ENCODE data around the gene SLC34A1. TPM values are rescaled to one million over a fixed set of nuclear protein-coding genes. Genes with fewer than 3 reads are reported as not detected.

SLC34A1 gene, protein sequence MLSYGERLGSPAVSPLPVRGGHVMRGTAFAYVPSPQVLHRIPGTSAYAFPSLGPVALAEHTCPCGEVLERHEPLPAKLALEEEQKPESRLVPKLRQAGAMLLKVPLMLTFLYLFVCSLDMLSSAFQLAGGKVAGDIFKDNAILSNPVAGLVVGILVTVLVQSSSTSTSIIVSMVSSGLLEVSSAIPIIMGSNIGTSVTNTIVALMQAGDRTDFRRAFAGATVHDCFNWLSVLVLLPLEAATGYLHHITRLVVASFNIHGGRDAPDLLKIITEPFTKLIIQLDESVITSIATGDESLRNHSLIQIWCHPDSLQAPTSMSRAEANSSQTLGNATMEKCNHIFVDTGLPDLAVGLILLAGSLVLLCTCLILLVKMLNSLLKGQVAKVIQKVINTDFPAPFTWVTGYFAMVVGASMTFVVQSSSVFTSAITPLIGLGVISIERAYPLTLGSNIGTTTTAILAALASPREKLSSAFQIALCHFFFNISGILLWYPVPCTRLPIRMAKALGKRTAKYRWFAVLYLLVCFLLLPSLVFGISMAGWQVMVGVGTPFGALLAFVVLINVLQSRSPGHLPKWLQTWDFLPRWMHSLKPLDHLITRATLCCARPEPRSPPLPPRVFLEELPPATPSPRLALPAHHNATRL
- not detected in 5 replicates for total RNA-seq (2022; extraction: Qiagen RNA extraction)

DNA sequence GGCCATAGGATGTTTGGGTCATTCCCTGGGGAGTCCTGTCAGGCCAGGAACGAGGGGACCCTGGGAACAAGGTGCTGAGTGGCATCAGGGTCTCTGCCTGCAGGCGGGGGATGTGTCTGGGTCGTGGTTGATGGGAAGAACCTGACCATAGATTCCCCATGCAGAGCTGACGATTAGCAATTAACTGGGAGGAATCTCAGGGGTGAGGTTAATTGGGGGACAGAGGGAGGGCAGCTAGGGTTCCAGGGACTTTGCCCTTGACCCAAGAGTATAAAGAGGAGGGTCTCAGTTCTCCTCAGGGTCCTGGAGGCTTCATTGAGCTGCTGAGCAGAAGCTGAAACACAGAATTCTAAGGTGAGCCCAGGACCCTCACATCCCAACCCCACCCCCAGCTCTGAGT, at the start of gene SLC34A1:
SLC34A1 (plus strand) TSS at position 301 of the 400 bp plus-strand sequence. CDS start 1,308 bp downstream, outside the sequence.

DNA sequence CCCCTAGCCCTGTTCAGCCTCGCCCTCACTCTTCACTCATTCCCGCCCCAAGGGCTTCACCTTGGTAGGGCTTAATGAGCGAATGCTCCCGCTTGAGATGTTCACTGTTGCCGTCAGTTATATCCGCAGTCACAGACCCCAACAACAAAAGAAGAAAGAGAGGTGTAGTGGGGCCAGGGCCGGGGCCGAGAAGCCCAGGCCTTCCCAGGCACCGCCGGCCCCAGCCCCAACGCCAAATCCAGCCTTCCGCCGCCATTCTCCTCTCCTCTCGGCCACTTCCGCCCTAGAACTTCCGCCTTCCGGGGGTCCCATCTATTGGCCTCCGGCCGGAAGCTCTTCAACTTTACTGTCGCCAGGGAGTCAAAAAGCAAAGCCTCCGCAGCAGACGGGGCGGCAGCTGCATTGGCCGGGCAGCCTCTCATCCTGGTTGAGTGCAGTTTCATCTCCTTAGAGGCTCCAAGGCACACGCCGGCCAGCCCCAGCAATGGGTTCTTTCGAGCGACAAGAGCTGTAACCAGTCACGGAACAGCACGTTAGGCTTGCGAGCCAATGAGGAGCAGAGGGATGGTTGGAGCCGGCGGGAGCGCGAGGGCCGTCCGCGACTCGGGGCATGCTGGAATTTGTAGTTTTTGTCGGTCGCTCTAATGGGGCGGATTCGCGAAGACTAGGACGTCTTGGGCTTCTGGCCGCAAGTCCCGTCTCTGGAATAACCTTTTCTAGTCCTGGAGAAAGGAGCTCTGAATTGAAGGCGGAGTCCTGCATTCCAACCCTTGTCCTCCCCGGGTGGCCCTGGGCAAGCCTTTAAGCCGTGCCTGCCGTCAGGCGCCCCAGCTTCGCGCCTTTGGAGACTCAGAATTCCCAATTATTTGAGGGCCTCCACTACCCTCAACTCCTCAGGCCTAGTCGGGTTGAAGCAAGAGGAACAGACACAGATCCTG, 32.6 kb upstream of the SLC34A1 start, which contains the start of gene LMAN2:
LMAN2 (minus strand) TSS at position 277 of the 938 bp plus-strand sequence; CDS start at position 256, 21 bp downstream.

DNA sequence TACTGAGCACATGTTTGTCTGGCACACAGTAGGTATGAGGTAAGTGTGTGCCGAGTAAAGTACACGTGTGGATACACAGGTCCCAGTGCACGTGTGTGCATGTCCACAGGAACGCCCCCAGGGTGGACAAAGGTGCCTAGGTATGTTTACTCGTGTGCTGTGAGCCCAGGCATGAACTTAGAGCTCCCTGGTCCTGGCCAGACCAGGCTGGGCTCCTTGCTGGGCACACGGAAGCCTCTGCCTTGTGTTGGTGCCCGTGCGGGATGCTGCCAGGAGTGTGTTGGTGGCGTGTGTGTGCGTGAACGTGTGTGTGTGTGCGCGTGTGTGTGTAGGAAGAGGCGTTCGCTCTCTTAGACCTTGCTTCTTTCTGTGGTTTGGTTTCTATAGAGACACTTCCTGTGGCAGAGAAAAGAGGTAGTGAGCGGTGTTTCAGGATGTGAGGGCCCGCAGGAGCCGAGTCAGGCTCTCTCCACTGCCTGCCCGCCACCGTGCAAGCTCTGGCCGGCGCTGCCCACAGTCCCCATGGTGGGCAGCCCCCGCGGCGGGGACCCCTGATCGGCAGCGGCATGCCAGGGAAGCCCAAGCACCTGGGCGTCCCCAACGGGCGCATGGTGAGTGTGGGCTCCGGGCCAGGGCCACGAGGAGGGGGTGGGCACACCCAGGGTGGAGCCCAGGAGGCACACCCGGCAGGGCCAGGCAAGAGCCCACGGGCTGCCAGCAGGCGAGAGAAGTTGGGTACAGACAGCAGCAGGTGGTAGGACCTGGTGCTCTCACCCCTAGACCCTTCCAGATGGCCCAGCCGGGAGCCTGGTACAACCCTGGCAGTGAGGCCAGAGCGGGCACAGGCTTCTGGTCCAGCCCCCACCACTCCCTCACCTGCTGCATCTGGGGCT, 26.5 kb upstream of the SLC34A1 start, which contains the start of gene RGS14:
RGS14 (plus strand) TSS at position 466 of the 893 bp plus-strand sequence; CDS start at position 567, 101 bp downstream.

GRCh38 chr5:177399997-177400868, 16.0 kb downstream of the SLC34A1 start, which contains the start of gene PFN3:
Gene PFN3, minus strand, starts transcription at chr5:177400661. Its CDS starts 85 bp downstream, at chr5:177400576.

DNA sequence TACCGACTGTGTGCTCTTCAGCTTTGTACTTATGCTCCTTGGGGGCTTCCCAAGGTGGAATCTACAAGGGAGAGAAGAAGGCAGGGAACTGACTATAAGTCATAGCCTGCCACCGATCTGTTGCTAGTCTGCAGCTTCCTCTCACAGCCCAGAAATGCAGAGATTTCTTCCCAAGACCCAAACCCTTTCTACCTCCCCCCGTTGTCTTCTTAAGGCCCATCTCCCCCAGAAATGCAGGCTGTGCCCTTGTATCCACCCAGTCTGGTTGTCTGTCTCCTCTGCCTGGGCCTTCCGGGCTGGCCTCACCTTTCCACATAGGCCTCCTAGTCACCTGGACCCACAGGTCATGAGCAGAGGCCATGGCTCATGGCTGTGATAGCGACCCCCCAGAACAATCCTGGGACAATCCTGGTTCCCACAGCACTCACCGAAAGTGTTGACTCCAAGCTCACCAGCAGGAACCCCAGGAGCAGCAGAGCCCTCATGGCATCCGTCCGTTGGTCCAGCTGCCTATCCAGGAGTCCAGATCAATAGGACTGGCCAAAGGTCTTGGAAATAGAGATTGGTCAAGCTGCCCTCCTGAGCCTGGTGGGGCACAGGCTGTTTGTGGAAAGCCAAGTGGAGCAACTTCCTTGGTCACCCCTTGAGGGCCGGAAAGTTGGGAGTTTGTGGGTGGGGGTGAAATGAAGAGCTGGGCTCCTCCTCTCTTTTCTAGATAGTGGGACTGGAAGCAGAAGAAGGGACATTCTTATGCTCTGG, 25.0 kb downstream of the SLC34A1 start, which contains the start of gene F12:
F12 (minus strand) TSS at position 522 of the 759 bp plus-strand sequence; CDS start at position 485, 37 bp downstream.

GRCh38 chr5:177426566-177427210, 42.5 kb downstream of the SLC34A1 start, which contains the start of gene GRK6:
Gene GRK6, plus strand, starts transcription at chr5:177426676. Its CDS starts 170 bp downstream, at chr5:177426846.

GRCh38 chr5:177446200-177447065, 62.2 kb downstream of the SLC34A1 start, which contains the start of gene PRR7:
Gene PRR7, plus strand, starts transcription at chr5:177446814. Its CDS starts 8,254 bp downstream, at chr5:177455068.

Other genes starting within 250 kb of the SLC34A1 start
- 17.7 to 25.7 TPM (median 23.5 TPM) in 5 replicates for gene RAB24, start 80.7 kb upstream of the SLC34A1 start, total RNA-seq (2022; extraction: Qiagen RNA extraction)
- 272 to 376 TPM (median 337 TPM) in 5 replicates for gene PRELID1, start 80.6 kb upstream of the SLC34A1 start, total RNA-seq (2022; extraction: Qiagen RNA extraction)
- 10.4 to 18.0 TPM (median 15.6 TPM) in 5 replicates for gene MXD3, start 72.5 kb upstream of the SLC34A1 start, total RNA-seq (2022; extraction: Qiagen RNA extraction)
- gene LMAN2, start 32.8 kb upstream of the SLC34A1 start, total RNA-seq (2022; extraction: Qiagen RNA extraction) = 200 to 231 TPM (median 213 TPM) in 5 replicates
- 4.1 to 6.2 TPM (median 4.7 TPM) in 5 replicates for gene RGS14, start 26.5 kb upstream of the SLC34A1 start, total RNA-seq (2022; extraction: Qiagen RNA extraction)
- not detected in 5 replicates for gene PFN3, start 16.2 kb downstream of the SLC34A1 start, total RNA-seq (2022; extraction: Qiagen RNA extraction)
- 14.4 to 21.3 TPM (median 19.4 TPM) in 5 replicates for gene F12, start 25.1 kb downstream of the SLC34A1 start, total RNA-seq (2022; extraction: Qiagen RNA extraction)
- gene GRK6, start 42.2 kb downstream of the SLC34A1 start, total RNA-seq (2022; extraction: Qiagen RNA extraction) = 17.2 to 26.5 TPM (median 25.4 TPM) in 5 replicates
- 13.0 to 28.8 TPM (median 25.0 TPM) in 5 replicates for gene PRR7, start 62.4 kb downstream of the SLC34A1 start, total RNA-seq (2022; extraction: Qiagen RNA extraction)
- gene DBN1, start 89.2 kb downstream of the SLC34A1 start, total RNA-seq (2022; extraction: Qiagen RNA extraction) = 49.5 to 81.7 TPM (median 75.9 TPM) in 5 replicates
- gene PDLIM7, start 113.2 kb downstream of the SLC34A1 start, total RNA-seq (2022; extraction: Qiagen RNA extraction) = 68.9 to 94.5 TPM (median 82.0 TPM) in 5 replicates
- gene DOK3, start 125.4 kb downstream of the SLC34A1 start, total RNA-seq (2022; extraction: Qiagen RNA extraction) = 1.8 to 5.4 TPM (median 3.9 TPM) in 5 replicates
- 77.4 to 99.6 TPM (median 94.7 TPM) in 5 replicates for gene DDX41, start 132.5 kb downstream of the SLC34A1 start, total RNA-seq (2022; extraction: Qiagen RNA extraction)
- gene FAM193B, start 170.1 kb downstream of the SLC34A1 start, total RNA-seq (2022; extraction: Qiagen RNA extraction) = 14.0 to 33.5 TPM (median 31.7 TPM) in 5 replicates
- 234 to 317 TPM (median 245 TPM) in 5 replicates for gene TMED9, start 207.8 kb downstream of the SLC34A1 start, total RNA-seq (2022; extraction: Qiagen RNA extraction)
- gene B4GALT7, start 215.7 kb downstream of the SLC34A1 start, total RNA-seq (2022; extraction: Qiagen RNA extraction) = 18.6 to 27.3 TPM (median 25.4 TPM) in 5 replicates